ENCODE results near the gene CRADD. TPM values are rescaled to one million over a fixed set of nuclear protein-coding genes. Genes with fewer than 3 reads are reported as not detected.
A peak's percentile ranks its signal among the peaks of the same experiment; 100 is the strongest.

CRADD gene
- polyA plus RNA-seq, 1 of the 3 experiments (the other 2 are of a cell fraction) = 13.6 TPM

DNA sequence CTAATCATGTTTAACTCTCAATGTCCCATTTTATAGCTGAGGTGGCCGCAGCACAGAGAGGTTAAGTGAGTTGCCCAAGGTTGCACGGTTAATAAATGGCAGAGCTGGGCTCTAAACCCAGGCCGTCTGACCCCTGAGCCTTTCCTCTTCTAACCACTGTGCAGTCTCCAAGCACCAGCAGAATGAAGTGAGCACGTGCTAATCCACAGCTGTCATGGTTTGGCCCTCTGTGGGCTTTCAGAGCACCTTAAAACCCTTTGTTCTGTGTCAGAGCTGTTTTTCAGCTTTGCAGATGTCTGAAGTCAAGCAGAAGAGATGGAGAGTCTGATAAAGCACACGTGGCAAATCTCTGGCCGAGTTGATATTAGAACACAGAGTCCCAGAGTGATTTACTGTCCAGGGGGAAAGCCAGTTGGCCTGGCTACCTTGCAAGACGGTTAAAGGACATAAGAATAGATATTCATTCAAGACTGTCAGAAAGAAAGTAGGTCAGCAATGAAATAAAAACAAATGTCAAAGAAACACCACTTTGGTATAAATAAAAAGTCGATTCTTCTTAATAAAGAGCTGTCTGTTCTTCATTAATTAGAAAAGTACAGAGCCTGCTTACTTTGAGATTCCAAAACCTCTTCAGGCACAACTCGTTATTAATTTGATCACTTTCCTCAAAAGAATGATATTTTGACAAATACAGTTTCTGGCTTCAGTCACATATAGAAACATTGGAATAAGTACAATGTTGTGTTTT lies 107.3 kb downstream of the CRADD start (continued):
- no peak for TF ChIP-seq CTCF (IDR thresholded peaks at IDR 0.05)
- TF ChIP-seq RCOR1 (IDR thresholded peaks at IDR 0.05; ENCODE audit: low read length) = peak; percentile 76; the same call in 1 of the 2 replicates
- TF ChIP-seq TEAD4 (IDR thresholded peaks at IDR 0.05; ENCODE audit: borderline replicate concordance, insufficient read depth) = peak; percentile 59; the same call in 1 of the 2 replicates
- TF ChIP-seq FOSL2 (IDR thresholded peaks at IDR 0.05; ENCODE audit: borderline replicate concordance, low read depth) = peak; percentile 31; the same call in 1 of the 2 replicates
- TF ChIP-seq, protein P1, sequence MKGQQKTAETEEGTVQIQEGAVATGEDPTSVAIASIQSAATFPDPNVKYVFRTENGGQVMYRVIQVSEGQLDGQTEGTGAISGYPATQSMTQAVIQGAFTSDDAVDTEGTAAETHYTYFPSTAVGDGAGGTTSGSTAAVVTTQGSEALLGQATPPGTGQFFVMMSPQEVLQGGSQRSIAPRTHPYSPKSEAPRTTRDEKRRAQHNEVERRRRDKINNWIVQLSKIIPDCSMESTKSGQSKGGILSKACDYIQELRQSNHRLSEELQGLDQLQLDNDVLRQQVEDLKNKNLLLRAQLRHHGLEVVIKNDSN (IDR thresholded peaks at IDR 0.05; ENCODE audit: borderline replicate concordance, low read depth) = peak; percentile 61; the same call in 1 of the 2 replicates
- peak; percentile 77 to 92; a peak in 3 of 4 replicates for TF ChIP-seq EP300 (IDR thresholded peaks at IDR 0.05; ENCODE audit: borderline replicate concordance in 1 of 2, low read depth in 1 of 2, low read length in 1 of 2)
- peak; percentile 97 for TF ChIP-seq SIN3A (IDR thresholded peaks at IDR 0.05; ENCODE audit: borderline replicate concordance, low read depth, low read length)
- TF ChIP-seq RAD21 (IDR thresholded peaks at IDR 0.05; ENCODE audit: low read length) = peak; percentile 52
- TF ChIP-seq PBX3 (IDR thresholded peaks at IDR 0.05) = peak; percentile 93

DNA sequence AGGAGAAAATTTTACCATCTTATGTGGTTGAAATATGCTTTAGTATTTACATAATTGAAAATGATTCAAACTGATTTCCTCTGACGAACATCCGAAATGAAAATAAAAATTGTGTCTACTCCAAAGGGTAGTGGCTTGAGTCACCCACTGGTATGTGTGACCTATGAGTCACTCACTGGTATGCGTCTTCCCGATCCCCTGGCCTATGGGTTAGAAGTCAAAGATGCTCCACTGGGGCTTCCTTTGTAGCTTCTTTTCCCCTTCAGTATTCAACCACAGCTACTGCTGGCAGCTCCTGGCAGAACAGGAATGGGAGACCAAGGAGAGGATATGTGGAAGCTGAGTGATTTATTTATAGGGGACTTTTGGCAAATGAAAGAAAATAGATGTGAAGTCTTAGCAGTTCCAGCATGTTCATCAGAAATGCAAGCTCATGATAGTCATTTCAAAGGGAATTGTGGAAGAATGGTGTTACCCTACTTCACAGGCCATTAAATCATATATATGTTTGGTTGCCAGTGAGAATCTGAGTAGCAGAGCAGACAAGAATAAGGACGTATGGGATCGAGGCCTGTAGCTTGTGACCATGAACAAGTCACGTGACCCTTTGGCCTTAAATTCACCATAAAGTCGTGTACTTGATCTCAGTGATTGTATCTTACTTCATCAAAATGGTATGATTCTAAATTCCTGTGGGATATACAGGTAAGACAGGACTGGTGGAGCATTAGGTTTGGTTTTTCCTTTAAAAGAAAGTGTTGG lies 108.3 kb downstream of the CRADD start:
- peaks cover 32 to 46% of the 10 kb centered on the region in 2 experiments for H3K4me1 ChIP-seq (ENCODE audit: control insufficient read depth in 1 of 2, insufficient read depth in 2 of 2, low read depth in 1 of 2, low read length in 1 of 2)
- WGBS (ENCODE audit: low lambda C conversion rate) = 24% methylated on average over 8 of the region's 8 CpGs
- no peaks in the 10 kb centered on the region for H3K27me3 ChIP-seq (ENCODE audit: insufficient read depth)
- no peaks in the 10 kb centered on the region for H3K9me2 ChIP-seq
- peak overlapping the region; percentile 73 for H3K9ac ChIP-seq
- ChIA-PET CTCF (interaction anchor here (0.7 to 3.0 kb wide), 8 partner anchors 12 to 316 kb away, joined by 3 to 18 read pairs (median 4); no protein-coding TSS in a partner anchor), POLR2A (interaction anchor here (1.0 kb wide), 1 partner anchor 17 kb away, joined by 3 read pairs; no protein-coding TSS in a partner anchor)
- no peaks in the 10 kb centered on the region for H4K20me1 ChIP-seq (ENCODE audit: insufficient read depth)
- no peak for DNase-seq
- H3K36me3 ChIP-seq (replicated peaks in 1 of 2; ENCODE audit: control insufficient read depth in 1 of 2, insufficient read depth in 2 of 2, low read length in 1 of 2) = no peaks in the 10 kb centered on the region
- peak overlapping the region; percentile 94 to 99 for H3K27ac ChIP-seq (ENCODE audit: low read depth in 2 of 2, low read length in 1 of 2)
- no peak overlapping the region for H2AFZ ChIP-seq (ENCODE audit: low read depth)
- H3K4me2 ChIP-seq = peak overlapping the region; percentile 66; the same call in 1 of the 2 replicates
- H3K4me3 ChIP-seq (ENCODE audit: low read depth in 2 of 2, low read length in 1 of 2) = peak overlapping the region in 1 of 2 experiments; percentile 24; a peak in 1 of 4 replicates
- peaks cover 50% of the 10 kb centered on the region for H3F3A ChIP-seq (replicated peaks; ENCODE audit: insufficient read depth)
- no peaks in the 10 kb centered on the region for H3K79me2 ChIP-seq (ENCODE audit: insufficient read depth)
- H3K9me3 ChIP-seq = no peaks in the 10 kb centered on the region
- TF ChIP-seq CHD2 (IDR thresholded peaks at IDR 0.05; ENCODE audit: low read length, partially characterized antibody) (no peak), EZH2phosphoT487 (IDR thresholded peaks at IDR 0.05; ENCODE audit: borderline replicate concordance, low read depth) (no peak), SIN3A (IDR thresholded peaks at IDR 0.05; ENCODE audit: borderline replicate concordance, low read depth, low read length) (no peak), SMC3 (IDR thresholded peaks at IDR 0.05; ENCODE audit: low read depth, low read length) (no peak), TAF1 (IDR thresholded peaks at IDR 0.05; ENCODE audit: borderline replicate concordance, low read depth, low read length) (peak; percentile 34; the same call in 1 of the 2 replicates), JUND (IDR thresholded peaks at IDR 0.05) (peak; percentile 98), REST (IDR thresholded peaks at IDR 0.05; ENCODE audit: low read depth, low read length) (peak; percentile 74), GATA2 (CRISPR knock-in tag; IDR thresholded peaks at IDR 0.05) (no peak), POLR2AphosphoS5 (IDR thresholded peaks at IDR 0.05; ENCODE audit: low read depth, low read length) (peak; percentile 82), MEF2A (IDR thresholded peaks at IDR 0.05; ENCODE audit: borderline replicate concordance, low read depth) (peak; percentile 88)
- TF ChIP-seq, protein P2, sequence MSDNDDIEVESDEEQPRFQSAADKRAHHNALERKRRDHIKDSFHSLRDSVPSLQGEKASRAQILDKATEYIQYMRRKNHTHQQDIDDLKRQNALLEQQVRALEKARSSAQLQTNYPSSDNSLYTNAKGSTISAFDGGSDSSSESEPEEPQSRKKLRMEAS (IDR thresholded peaks at IDR 0.05; ENCODE audit: low read depth) = peak; percentile 65
